GM19351 (cell line): ENCODE results near the gene NUAK2.
"Not testable (repeated sequence)": the region's sequence is repeated elsewhere in the genome, so short reads cannot be mapped to it uniquely, and the experiment has no call there.

Experiments
- ATAC-seq: cut with Tn5 transposase; IDR thresholded peaks from one replicate; pipeline ENCODE4 v1.9.1; 2021; ENCODE audit warnings: mild to moderate bottlenecking, moderate library complexity; ENCODE audit not compliant: unreplicated experiment

Gene NUAK2

DNA sequence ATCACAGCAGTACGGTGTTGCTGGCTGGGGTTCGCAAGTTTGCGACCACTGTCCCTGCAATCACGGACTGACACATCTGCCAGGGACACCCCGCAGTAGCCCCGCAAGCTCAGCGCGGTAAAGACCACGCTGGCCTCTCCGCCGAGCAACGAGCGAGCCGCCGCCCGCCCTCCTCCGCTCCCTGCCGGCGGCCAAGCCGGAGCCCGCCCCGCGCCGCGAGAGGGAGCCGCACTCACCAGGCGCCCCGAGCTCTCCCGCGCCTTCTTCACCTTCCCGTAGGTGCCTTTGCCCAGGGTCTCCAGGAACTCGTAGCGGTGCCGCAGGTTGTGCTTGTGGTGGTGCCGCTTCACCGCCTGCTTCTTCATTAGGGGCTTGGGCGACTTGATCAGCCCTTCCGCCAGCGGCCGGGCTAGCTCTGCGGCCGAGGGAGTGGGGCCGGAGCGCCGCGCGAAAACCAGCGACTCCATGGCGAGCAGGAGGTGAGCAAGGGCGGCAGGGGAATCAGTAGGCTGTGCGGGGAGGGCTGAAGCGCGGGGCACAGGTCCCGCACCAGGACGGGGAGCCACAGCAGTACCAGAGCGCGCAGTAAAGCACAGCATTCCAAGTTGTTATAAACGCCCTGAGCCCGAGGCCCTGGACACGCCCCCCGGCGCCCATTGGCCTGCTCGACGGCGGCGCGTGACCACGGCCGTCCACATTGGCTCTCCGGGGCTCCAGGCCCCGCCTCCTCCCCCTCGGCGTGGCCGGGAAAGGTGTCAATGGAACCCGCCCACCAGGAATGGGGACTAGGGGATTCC lies at the start of gene NUAK2:
Gene NUAK2 (minus strand): TSS at position 584 of the 797 bp plus-strand sequence. CDS start 117 bp downstream, at position 467.
- ATAC-seq, result peak; percentile 62

DNA sequence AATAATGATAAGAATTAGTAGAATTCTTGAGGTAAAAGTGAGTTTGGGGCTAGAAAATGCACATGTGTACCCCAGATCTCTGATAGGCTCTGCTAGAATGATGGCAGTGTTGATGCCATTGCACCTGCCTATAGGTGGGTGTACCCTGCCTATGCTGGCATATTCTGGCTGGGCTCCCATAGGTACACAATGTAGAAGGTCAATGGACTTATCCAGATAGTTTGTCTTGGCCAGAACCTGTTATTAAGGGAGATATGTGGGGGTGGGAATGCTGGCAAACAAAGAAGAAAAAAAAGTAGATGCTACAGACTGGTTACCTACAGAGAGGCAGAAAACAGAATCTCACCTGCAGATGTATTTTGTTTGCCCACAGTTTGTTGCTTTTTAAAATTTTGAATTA lies 49.2 kb upstream of the NUAK2 start:
- no peak for ATAC-seq

DNA sequence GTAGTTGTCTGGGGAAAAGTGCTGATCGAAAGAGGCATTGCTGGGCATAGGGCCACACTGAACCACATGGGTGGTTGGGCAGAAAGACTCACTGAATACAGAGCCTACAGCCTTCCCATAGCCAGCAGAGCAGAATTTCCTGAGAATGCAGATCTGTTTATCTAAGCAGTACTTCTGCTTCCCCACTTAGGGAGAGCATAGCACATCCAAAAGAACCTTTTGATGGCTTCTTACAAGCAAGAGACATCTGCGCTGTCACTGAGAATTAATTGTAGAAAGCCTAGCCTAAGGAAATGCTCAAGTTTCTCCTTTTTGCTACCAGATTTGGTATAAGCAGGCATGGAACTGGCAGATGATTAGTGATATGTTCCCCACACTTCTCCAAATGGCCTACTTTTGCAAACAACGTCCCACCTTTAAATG lies 48.2 kb upstream of the NUAK2 start:
- ATAC-seq, result no peak

DNA sequence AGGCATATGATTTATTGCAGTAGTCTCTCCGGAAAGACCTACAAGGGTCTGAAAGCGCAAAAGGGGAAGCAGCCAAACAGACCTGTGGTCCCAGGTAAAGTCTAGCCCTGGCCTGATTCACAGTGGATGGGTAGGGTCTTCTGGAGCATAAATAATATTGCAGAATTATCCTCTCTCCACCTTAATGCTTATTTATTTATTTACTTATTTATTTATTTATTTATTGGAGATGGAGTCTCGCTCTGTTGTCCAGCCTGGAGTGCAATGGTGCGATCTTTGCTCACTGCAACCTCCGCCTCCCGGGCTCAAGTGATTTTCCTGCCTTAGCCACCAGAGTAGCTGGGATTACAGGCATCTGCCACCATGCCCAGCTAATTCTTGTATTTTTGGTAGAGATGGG lies 46.9 kb upstream of the NUAK2 start:
- no peak for ATAC-seq

DNA sequence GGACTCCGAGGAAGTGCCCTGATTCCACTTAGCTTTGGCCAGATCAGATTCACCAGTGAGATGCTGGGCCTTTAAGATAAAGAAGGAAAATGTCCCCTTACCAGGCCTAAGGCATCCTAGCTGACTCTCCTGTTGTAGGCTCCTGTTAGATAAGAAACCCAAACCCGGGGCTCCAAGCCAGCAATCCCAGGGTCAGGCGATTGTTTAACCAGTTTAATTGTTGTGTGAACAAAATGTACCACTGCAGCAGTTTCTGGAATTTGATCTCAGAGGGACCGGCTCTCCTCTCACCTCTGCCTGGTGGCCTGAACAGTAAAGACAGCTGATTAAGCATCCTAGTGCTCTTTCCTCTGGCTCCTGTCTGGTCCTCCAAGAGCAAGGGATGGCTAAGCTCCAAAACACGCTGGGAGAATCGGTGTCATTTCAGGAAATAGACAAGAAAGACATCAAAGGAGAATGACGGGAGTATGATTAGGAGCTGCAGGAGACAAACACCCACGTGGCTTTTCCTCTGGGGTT lies 44.5 kb upstream of the NUAK2 start:
- no peak for ATAC-seq

DNA sequence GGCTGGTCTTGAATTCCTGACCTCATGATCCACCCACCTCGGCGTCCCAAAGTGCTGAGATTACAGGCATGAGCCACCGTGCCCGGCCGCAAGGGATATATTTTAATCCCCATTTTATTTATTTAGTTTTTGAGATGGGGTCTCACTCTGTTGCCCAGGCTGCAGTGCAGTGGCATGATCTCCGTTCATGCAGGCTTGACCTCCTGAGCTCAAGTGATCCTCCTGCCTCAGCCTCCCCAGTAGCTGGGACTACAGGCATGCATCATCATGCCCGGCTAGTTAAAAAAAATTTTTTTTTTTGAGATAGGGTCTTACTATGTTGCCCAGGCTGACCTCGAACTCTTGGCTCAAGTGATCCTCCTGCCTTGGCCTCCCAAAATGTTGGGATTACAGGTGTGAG lies 43.5 kb upstream of the NUAK2 start:
- ATAC-seq, result not testable (repeated sequence)

DNA sequence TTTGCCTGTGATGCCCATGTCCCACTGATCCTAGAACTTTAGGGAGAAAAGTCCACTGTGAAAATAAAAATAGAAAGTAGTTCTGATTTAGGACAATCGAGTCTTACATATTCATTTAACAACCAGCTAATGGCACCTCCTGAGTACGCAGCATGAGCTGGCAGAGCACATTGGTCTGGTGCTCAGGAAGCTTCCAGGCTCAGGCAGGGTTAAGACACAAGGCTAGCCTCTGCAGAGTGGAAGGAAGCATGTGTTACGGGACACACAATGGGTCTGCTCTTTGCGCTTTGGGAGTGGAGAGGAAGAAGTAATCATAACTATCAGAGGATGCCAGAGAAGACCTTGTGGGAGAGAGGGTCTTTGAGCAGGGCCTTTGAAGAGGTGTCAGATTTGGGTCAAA lies 39.3 kb upstream of the NUAK2 start:
- ATAC-seq, result no peak

DNA sequence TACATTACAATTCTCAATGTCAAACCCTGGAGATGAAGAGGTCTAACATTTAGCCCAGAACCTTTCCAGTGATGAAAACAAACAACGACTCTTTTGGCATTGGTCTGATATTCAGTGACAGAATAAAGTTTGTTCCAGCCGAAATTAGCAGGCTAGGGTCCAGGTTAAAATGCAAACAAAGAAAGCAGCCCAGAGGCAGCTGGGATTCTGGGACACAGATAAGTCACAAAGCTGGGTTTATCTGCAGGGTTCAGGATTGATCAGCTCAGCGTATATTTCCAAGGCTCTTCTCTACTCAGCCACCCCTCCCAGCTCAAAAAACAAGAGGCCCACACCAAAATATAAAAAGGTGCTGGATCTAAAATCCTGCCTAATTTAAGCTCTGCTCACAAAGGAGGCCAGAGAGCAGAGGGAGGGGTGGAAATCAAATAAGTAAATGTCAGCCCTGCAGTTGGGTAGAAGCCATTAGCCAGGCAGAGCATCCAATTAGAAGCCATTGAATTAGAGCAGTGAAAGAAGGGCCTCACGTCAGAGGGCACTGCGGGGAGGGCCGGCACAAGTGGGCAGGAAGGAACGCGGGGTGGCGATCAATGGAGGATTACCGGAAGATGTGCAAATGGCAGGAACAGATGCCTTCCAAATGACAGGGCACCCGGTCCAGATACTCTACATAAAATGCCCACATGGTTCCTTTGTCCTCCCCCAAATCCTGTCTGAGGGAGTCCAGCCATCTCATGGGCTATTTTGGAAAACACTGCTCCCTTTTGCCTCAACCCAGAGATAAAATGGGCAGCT lies 38.4 kb upstream of the NUAK2 start:
- ATAC-seq, result no peak

DNA sequence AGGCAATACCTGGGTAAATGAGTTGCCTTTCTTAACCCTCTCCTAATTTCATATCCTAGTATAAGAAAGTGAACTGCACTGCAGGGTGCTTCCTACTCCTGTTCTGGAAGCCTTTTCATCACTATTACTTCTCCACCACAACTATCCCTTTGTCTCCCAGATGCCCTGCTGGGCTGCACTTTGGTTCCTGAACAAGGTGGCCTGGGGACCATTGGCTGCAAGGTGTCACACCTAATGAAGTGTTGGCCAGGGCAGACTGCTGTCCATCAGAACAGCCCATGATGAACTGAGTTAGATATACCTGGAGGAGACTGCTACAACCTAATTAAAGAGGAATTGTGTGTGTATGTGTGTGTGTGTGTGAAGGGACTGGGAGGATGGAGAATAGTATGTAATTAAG lies 37.0 kb upstream of the NUAK2 start:
- no peak for ATAC-seq

DNA sequence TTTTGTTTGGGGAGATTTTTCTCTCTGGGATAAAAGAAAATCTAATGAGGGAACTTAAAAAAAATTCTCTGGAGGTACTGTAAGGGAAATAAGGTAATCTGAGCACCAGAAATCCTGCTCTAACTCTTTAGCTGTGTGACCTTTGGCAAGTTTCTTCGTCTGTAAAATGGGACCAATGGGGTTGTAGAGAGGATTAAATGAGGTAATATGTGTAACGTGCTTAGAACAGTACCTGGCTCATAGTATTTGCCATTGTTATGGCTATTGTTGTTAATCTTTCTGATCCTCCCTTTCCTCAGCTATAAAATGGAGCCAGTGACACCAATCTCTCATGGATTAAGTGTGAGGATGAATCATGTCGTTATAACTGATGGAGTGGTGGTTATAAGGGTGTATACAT lies 36.0 kb upstream of the NUAK2 start:
- no peak for ATAC-seq

DNA sequence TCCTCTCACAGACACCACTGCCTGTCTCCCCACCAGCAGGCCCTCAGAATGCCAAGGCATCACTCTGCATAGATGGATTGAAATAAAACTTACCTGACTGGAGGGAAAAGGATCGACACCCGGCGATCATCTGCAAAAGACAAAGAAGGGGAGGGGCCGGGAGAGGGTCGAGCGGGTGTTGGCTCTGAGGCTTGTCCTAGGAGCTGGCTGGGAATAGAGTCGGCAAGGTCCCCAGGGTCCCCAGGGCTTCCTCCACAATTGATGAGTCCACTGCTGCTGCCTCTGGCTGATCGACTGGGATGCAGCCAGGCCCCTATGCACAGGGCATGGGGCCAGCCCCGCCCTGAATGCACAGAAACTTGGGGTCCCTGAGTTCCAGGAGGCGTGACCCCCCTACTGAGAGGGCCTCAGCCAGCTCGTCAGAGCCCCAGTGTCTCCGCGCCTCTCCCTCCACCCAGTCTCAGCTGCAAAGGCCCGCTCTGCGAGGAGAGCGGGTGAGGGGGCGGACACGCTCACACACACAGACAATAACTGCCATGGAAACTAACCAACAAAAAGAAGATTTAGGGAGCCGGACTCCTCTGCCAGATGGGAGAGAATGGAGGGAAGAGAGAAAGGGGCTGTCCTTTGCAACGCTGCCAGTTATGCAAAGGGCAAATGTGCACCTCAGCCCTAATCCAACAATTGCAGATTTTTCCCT lies 35.0 kb upstream of the NUAK2 start, which contains the start of gene KLHDC8A:
Gene KLHDC8A (minus strand): TSS at position 483 of the 700 bp plus-strand sequence. CDS start 13,318 bp downstream, outside the sequence.
- no peak for ATAC-seq

DNA sequence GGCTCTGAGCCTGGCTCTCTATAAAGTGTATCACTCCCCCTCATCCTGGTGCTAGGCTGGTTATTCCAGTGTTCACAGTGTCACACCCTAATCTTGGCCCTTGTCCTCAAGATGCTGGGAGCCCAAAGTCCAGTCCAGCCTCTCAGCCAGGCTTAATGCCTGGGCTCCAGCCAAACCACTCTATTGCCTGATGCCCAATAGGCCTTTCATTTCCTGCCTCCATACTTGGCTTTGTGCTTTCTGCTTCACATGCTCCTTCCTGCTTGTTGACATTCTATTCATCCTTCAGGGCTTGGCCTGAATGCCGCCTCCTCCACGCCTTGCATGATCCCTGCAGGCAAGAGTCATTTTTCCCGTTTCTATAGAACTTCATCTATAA lies 33.5 kb upstream of the NUAK2 start:
- no peak for ATAC-seq

DNA sequence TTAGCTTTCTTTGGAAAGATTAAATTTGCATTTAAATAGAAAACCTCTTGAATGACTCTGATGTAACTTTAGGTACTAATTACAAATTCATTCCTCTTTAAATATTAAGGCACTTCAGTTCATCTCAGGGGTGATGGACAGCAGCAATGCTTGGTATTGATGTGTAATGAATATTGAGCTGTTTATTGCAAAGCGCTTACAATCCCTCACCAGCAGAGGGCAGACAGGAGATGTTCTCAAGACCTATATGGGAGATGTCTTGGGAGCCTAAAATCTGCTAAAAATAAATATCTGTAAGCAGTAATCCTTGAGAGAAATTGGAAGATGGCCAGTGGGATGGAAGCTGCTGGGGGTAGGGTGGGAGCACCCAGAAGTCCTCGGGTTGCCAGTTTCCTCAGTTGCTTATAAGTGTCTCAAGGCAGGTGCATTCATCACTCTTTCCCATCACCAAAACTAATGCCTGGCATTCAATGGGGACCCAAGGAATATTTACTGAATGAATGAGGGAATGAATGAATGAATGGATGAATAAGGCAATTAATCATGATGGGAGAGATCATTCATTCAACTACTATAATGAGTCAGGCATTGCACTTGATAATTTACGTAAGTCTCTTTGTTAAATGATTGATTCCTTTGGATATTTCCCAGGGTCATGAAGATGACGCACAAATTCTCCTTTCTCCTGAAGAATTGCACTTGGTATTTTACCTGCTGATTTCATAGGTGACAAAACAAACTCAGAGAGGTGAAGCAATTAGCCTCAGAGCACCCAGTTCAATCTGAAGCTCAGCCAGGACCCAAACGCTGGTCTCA lies 32.9 kb upstream of the NUAK2 start:
- no peak for ATAC-seq

DNA sequence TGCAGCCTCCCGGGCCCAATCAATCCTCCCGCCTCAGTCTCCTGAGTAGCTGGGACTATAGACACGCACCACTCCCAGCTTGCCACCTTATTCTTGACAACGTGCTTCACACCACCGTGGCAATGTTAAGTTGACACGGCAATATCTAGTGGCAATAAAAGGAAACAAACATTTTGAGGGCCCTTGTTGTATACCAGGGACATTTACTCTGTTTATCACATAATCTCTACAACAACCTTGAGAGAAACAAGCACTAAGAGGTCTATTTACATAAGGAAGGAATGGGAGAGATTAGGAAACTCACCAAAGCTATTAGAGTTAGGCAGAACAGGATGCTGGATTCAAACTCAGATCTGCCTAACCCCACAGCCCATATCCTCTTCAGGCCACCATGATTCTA lies 32.1 kb upstream of the NUAK2 start:
- ATAC-seq, result no peak

DNA sequence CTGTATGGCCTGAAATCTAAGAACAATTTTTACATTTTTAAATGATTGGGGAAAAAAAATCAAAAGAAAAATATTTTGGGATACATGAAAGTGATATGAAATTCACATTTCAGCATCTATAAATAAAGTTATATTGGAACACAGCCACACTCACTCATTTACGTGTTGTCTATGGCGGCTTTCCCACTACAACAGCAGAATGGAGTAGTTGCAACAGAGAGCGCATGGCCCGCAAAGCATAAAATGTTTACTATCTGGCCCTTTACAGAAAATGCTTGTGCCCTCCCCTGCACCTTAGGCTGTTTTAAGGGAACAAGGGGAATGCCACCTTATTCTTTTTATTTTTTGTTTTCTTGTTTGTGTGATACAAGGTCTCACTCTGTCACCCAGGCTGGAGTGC lies 31.6 kb upstream of the NUAK2 start:
- no peak for ATAC-seq

DNA sequence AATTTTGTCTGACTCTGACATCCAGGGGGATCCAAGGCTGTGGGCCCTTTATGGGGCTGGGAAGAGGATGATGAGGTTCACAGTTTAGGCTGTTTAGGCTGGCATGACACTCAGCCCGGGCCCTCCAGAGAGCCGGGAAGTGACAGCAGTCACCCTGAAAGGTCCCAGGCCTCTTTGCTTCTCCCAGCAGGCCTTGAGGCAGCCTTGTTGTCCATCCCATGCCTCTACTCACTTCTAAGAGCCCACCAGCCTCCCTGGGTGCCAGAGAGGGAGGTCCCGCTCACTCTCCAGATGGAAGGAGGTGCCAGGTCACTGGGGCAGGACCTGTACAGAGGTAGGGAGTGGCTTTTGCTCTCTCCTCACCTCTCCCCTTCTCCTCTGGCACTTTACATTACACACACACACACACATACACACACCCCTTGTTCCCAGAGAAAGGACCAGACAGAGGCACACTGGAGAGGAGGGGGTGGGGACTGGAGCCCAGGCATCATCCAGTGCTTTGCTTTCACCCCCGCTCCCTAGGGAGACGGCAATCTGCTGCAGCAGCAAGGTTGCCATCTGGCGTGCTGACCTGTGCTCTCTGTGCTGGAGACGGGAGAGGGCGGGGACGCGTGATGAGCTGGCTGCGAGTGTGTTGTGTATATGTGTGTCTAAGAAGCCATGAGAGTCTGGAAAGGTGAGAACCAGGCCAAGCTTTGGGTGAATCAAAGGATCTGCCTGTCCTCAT lies 30.6 kb upstream of the NUAK2 start:
- no peak for ATAC-seq

DNA sequence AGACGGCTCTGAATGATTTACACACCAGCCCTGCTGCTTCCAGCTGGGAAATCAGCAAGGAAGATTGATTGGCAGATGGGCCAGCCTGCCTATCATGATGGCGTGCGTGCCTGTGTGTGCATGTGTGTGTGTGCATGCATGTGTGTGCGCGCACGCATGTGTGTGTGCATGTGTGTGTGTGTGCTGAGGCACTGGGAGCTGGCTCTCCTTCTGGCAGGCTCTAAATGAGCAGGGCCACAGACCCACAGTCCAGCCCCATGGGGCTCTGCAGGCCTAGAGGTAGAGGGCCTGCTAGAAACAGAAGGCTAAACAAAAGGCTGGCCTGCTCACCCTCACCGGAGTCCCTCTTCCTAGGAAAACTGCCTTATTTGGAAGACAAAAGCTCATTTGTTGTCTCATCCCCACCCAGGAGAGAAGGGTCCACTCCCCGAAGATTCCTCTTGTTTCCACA lies 29.2 kb upstream of the NUAK2 start:
- ATAC-seq, result no peak

DNA sequence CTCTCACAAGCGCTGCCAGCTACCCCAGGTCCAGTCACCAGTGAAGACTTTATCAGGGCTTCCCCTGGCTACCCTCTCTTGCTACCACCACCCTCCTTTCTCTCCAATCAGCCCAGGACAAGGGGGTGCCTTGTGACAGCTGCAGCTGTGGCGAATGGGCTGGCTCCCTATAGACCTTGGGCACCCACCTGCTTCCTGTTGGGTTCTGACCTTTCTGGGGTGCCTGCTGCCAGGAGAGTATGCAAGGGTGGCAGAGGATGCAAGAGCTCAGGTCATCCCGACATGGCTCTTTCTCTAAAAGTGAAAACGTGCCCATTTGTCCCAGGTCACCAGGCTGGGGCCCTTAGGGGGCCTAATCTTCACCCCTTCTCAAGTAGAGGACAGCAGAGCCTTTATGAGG lies 28.6 kb upstream of the NUAK2 start:
- no peak for ATAC-seq

DNA sequence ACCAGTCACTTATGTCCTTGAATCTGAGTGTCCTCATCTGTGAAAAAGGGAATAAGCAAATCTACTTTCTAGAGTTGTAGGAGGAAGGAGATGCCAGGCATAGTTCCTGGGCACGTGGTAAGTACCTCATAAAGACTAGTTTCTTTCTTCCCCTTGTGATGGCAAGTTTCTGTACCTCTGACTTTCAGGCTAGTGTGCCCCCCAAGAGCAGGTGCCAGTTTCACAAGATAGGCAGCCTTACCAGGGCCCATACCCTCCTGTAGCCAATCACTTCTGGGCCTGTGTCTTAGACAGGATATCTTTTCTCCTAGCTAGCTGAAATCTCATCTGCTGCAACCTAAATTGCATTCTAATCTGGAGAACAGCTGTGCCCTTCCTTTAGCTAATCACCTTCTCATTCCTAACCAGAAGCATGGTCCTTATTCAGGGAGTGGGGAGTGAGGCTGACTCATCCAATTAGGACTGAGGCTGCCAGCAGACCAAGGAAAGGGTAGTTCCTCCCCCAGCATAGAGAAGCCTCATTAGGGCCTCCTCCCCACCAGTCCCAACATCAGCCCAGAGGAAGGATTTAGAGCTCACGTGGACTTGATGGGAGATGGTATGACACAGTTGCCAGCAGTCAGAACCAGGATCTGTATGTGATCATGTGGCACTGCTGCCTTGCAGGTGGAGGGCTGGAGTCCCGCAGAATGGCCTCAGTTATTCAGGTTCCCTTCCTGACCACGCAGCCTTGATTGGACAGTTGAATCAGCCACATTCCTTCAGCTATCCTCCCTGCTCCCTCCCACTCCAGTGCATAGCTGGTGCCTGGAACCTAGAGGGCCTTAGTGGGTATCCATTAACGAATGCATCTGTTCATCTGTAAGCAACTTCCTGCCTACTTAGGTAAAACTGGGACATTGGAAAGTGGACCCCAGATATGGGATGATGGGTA lies 27.3 kb upstream of the NUAK2 start:
- no peak for ATAC-seq
